ENCODE measurements around the gene MMP28. TPM values are rescaled to one million over a fixed set of nuclear protein-coding genes. Genes with fewer than 3 reads are reported as not detected.
A peak's percentile ranks its signal among the peaks of the same experiment; 100 is the strongest.

MMP28 gene
- total RNA-seq, 1 experiment from 2014 or later: 2.8 TPM

- Histone ChIP-seq H3K36me3 (ENCODE audit: low read depth) (no peaks in the 10 kb centered on the region), H3K4me2 (peak overlapping the region; percentile 66), H3K9me2 (ENCODE audit: insufficient read depth) (no peaks in the 10 kb centered on the region), H3K4me1 (replicated peaks; ENCODE audit: insufficient read depth) (peaks cover 66% of the 10 kb centered on the region), H3K79me2 (ENCODE audit: low read depth) (no peaks in the 10 kb centered on the region), H3K27me3 (ENCODE audit: insufficient read depth, low read depth) (peaks cover 6% of the 10 kb centered on the region; the same call in 1 of the 2 replicates), H3K4me3 (no peak overlapping the region; the same call in 1 of the 2 replicates), H2AFZ (no peak overlapping the region), H3F3A (ENCODE audit: insufficient read depth, low read depth) (peaks cover 43% of the 10 kb centered on the region), H4K20me1 (ENCODE audit: insufficient read depth) (no peaks in the 10 kb centered on the region), H3K27ac (peak overlapping the region; percentile 80), H3K9me3 (ENCODE audit: insufficient read depth, low read depth) (no peaks in the 10 kb centered on the region)
- intact Hi-C loops (cut with micrococcal nuclease; ENCODE audit: unreplicated experiment): no loop called here
- POLR2A ChIA-PET (ENCODE audit: unreplicated experiment): interaction anchor here (0.6 kb wide), 2 partner anchors 20 to 170 kb away, joined by 3 to 4 read pairs; partner anchors contain the start of gene TAF15
- no peak for TF ChIP-seq CTCF (conservative IDR thresholded peaks at IDR 0.05)
- no peak for TF ChIP-seq EZH2 (IDR thresholded peaks at IDR 0.05; ENCODE audit: low read depth)
- peak in 1 of 2 experiments; percentile 85 for DNase-seq
- BruUV-seq (replicated peaks): no TSS peak
- CTCF ChIA-PET: interaction anchor here (1.1 kb wide), 1 partner anchor 25 kb away, joined by 3 read pairs; no protein-coding TSS in a partner anchor
Observed at GRCh38 chr17:35788477-35789368, 6.7 kb downstream of the MMP28 start.

- ChIA-PET CTCF (interaction anchor here (0.6 kb wide), 3 partner anchors 17 to 23 kb away, joined by 3 read pairs; no protein-coding TSS in a partner anchor), POLR2A (ENCODE audit: unreplicated experiment) (no interaction called here)
- peak overlapping the region; percentile 51 for H3K4me2 ChIP-seq
- no peak for TF ChIP-seq EZH2 (IDR thresholded peaks at IDR 0.05; ENCODE audit: low read depth)
- TF ChIP-seq CTCF (conservative IDR thresholded peaks at IDR 0.05): no peak
- H3F3A ChIP-seq (ENCODE audit: insufficient read depth, low read depth): peaks cover 49% of the 10 kb centered on the region
- peaks cover 81% of the 10 kb centered on the region for H3K4me1 ChIP-seq (replicated peaks; ENCODE audit: insufficient read depth)
- H2AFZ ChIP-seq: no peak overlapping the region
- H3K36me3 ChIP-seq (ENCODE audit: low read depth): no peaks in the 10 kb centered on the region
- H4K20me1 ChIP-seq (ENCODE audit: insufficient read depth): no peaks in the 10 kb centered on the region
- H3K27ac ChIP-seq: peak overlapping the region; percentile 80
- H3K27me3 ChIP-seq (ENCODE audit: insufficient read depth, low read depth): no peaks in the 10 kb centered on the region
- H3K4me3 ChIP-seq: no peak overlapping the region
- DNase-seq: peak in 1 of 2 experiments; percentile 40
- intact Hi-C loops (cut with micrococcal nuclease; ENCODE audit: unreplicated experiment): no loop called here
- no peaks in the 10 kb centered on the region for H3K9me2 ChIP-seq (ENCODE audit: insufficient read depth)
- H3K79me2 ChIP-seq (ENCODE audit: low read depth): no peaks in the 10 kb centered on the region
- H3K9me3 ChIP-seq (ENCODE audit: insufficient read depth, low read depth): no peaks in the 10 kb centered on the region
- BruUV-seq (replicated peaks): no TSS peak
Observed at GRCh38 chr17:35786941-35787432, 8.5 kb downstream of the MMP28 start.

GRCh38 chr17:35784895-35785294 is 10.5 kb downstream of the MMP28 start:
- no peaks in the 10 kb centered on the region for H4K20me1 ChIP-seq (ENCODE audit: insufficient read depth)
- H3K4me2 ChIP-seq: peak overlapping the region; percentile 57; the same call in 1 of the 2 replicates
- no peaks in the 10 kb centered on the region for H3K9me2 ChIP-seq (ENCODE audit: insufficient read depth)
- peaks cover 49% of the 10 kb centered on the region for H3F3A ChIP-seq (ENCODE audit: insufficient read depth, low read depth)
- H3K27ac ChIP-seq: no peak overlapping the region
- peaks cover 71% of the 10 kb centered on the region for H3K4me1 ChIP-seq (replicated peaks; ENCODE audit: insufficient read depth)
- H3K4me3 ChIP-seq: no peak overlapping the region
- no peaks in the 10 kb centered on the region for H3K36me3 ChIP-seq (ENCODE audit: low read depth)
- no TSS peak for BruUV-seq (replicated peaks)
- no peaks in the 10 kb centered on the region for H3K27me3 ChIP-seq (ENCODE audit: insufficient read depth, low read depth)
- no peaks in the 10 kb centered on the region for H3K9me3 ChIP-seq (ENCODE audit: insufficient read depth, low read depth)
- intact Hi-C loops (cut with micrococcal nuclease; ENCODE audit: unreplicated experiment): no loop called here
- H3K79me2 ChIP-seq (ENCODE audit: low read depth): no peaks in the 10 kb centered on the region
- TF ChIP-seq EZH2 (IDR thresholded peaks at IDR 0.05; ENCODE audit: low read depth): no peak
- no peak for TF ChIP-seq CTCF (conservative IDR thresholded peaks at IDR 0.05)
- DNase-seq: peak in 1 of 2 experiments; percentile 36
- no peak overlapping the region for H2AFZ ChIP-seq
- CTCF ChIA-PET: interaction anchor here (1.2 kb wide), 1 partner anchor 18 kb away, joined by 3 read pairs; no protein-coding TSS in a partner anchor
- POLR2A ChIA-PET (ENCODE audit: unreplicated experiment): no interaction called here
